ENCODE data around the gene KBTBD12. TPM values are rescaled to one million over a fixed set of nuclear protein-coding genes. Genes with fewer than 3 reads are reported as not detected.

Gene KBTBD12
- total and polyA plus RNA-seq, 10 donors, result 0.03 to 0.51 (median 0.08) TPM; not detected in 4

- TF ChIP-seq POLR2A (IDR thresholded peaks at IDR 0.05) (no peak), CTCF (IDR thresholded peaks at IDR 0.05 in 8 of 11, conservative IDR thresholded peaks at IDR 0.05 in 3 of 11) (no peak), POLR2AphosphoS5 (IDR thresholded peaks at IDR 0.05) (no peak)
- Histone ChIP-seq H3K27me3 (replicated peaks in 1 of 7) (no peaks in the 10 kb centered on the region), H3K27ac (no peak overlapping the region), H3K4me1 (peaks cover 0 to 5% (median 0%) of the 10 kb centered on the region in 6 donors), H3K9me3 (no peaks in the 10 kb centered on the region), H3K36me3 (no peaks in the 10 kb centered on the region), H3K4me3 (no peak overlapping the region)
- WGBS, 5 donors, result 6 to 18% (median 13%) methylated on average over 2 of the region's 2 CpGs
- no peak for DNase-seq
- intact Hi-C loops (cut with DNase I; ENCODE audit: low total_unique reads), result no loop called here
These were observed 10.4 kb downstream of the KBTBD12 start for GRCh38 chr3:127925384-127925783.

GRCh38 chr3:127927829-127928604, 13.0 kb downstream of the KBTBD12 start:
- Histone ChIP-seq H3K4me1 (peaks cover 0 to 5% (median 0%) of the 10 kb centered on the region in 6 donors), H3K36me3 (no peaks in the 10 kb centered on the region), H3K27ac (no peak overlapping the region), H3K9me3 (no peaks in the 10 kb centered on the region), H3K27me3 (replicated peaks in 1 of 7) (peaks cover 0 to 4% (median 0%) of the 10 kb centered on the region in 7 donors), H3K4me3 (no peak overlapping the region)
- TF ChIP-seq POLR2AphosphoS5 (IDR thresholded peaks at IDR 0.05) (no peak), CTCF (IDR thresholded peaks at IDR 0.05 in 8 of 11, conservative IDR thresholded peaks at IDR 0.05 in 3 of 11) (no peak), POLR2A (IDR thresholded peaks at IDR 0.05) (no peak)
- no peak for DNase-seq
- 87 to 97% (median 90%) methylated on average over 3 of the region's 3 CpGs for WGBS, 5 donors
- intact Hi-C loops (cut with DNase I; ENCODE audit: low total_unique reads), result no loop called here

GRCh38 chr3:127929818-127930413, 14.9 kb downstream of the KBTBD12 start:
- Histone ChIP-seq H3K27ac (no peak overlapping the region), H3K36me3 (no peaks in the 10 kb centered on the region), H3K4me3 (no peak overlapping the region)

More at GRCh38 chr3:127929818-127930413, 14.9 kb downstream of the KBTBD12 start:
- Histone ChIP-seq H3K9me3 (no peaks in the 10 kb centered on the region), H3K4me1 (peaks cover 0 to 5% (median 0%) of the 10 kb centered on the region in 6 donors), H3K27me3 (replicated peaks in 1 of 7) (peaks cover 0 to 10% (median 0%) of the 10 kb centered on the region in 7 donors)
- WGBS, 5 donors, result 88 to 90% (median 89%) methylated on average over 5 of the region's 5 CpGs
- no peak for DNase-seq
- intact Hi-C loops (cut with DNase I; ENCODE audit: low total_unique reads), result no loop called here
- TF ChIP-seq CTCF (IDR thresholded peaks at IDR 0.05 in 8 of 11, conservative IDR thresholded peaks at IDR 0.05 in 3 of 11) (no peak), POLR2AphosphoS5 (IDR thresholded peaks at IDR 0.05) (no peak), POLR2A (IDR thresholded peaks at IDR 0.05) (no peak)

Data from spleen (tissue), 11 donors.